Right atrium auricular region (tissue), 2 donors: ENCODE data around the gene RFT1. TPM values are rescaled to one million over a fixed set of nuclear protein-coding genes. Genes with fewer than 3 reads are reported as not detected.

ENCODE experiments used
- DNase-seq: peaks from one replicate; pipeline ENCODE4 v3.0.0-alpha.2; 2019; ENCODE audit warnings: low spot score
- H3K27ac ChIP-seq, 2 donors: fragments of 200-600 bp; sonication (generic); 1 replicate in 1 of 2; 2 replicates in 1 of 2; pipeline ENCODE4 v1.5.1; 2016 to 2019
- H3K27me3 ChIP-seq, 2 donors: fragments of 200-600 bp; sonication (generic); one replicate each; pipeline versions ENCODE4 v1.5.1 to v1.6.0; 2017 to 2019
- H3K36me3 ChIP-seq: fragments of 200-600 bp; sonication (generic); one replicate; pipeline ENCODE4 v1.5.1; 2016
- H3K4me1 ChIP-seq, 2 donors: fragments of 200-600 bp; sonication (generic); one replicate each; pipeline versions ENCODE4 v1.5.1 to v1.6.0; 2017 to 2019
- H3K4me3 ChIP-seq, 2 donors: fragments of 200-600 bp; sonication (generic); 1 replicate in 1 of 2; 2 replicates in 1 of 2; pipeline ENCODE4 v1.5.1; 2017 to 2019; ENCODE audit warnings: mild to moderate bottlenecking in 1 of 2, moderate library complexity in 1 of 2
- H3K9me3 ChIP-seq, 2 donors: fragments of 200-600 bp; sonication (generic); one replicate each; pipeline ENCODE4 v1.5.1; 2019
- CTCF ChIP-seq, 2 donors: fragments of 200-600 bp; sonication (generic); IDR thresholded peaks; one replicate each; pipeline ENCODE4 v1.5.1; 2019; ENCODE audit warnings: antibody characterized with exemption in 2 of 2
- total RNA-seq, 2 donors: library from RNA; depleted of rRNA; stranded (reverse); fragments of >200 nt; gene quantifications; one replicate each; pipeline ENCODE4 v1.1.0, GENCODE V29; 2016

Gene RFT1
- total RNA-seq, 2 donors from 2014 or later: 6.2 to 6.8 TPM

DNA sequence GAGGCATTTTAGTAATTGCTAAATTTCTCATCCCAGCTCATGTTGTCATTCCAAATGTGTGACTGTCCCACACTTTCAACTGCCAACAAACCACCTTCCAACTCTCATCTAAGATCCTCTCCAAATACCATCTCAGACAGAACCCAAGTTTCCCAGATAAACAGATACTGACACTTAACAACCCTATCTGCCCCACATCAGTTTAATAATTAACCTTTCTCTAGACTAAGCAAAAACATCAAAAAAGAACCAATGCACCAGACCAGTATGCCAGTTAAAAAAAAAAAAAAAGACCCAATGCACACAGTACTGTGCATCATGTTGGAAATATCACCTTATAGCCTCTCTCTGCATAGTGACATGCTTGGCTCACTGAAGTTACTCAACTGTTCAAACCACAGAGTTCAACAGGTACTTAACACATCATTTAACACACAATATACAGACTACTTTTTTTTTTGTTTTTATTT, 89.8 kb downstream of the RFT1 start:
- no peak for DNase-seq
- no peaks in the 10 kb centered on the region for H3K36me3 ChIP-seq

GRCh38 chr3:53039376-53039752, 90.9 kb downstream of the RFT1 start:
- TF ChIP-seq CTCF (IDR thresholded peaks at IDR 0.05): no peak
- H3K4me3 ChIP-seq: no peak overlapping the region

More for the DNA sequence above, 89.8 kb downstream of the RFT1 start:
- Histone ChIP-seq H3K4me3 (no peak overlapping the region), H3K27me3 (no peaks in the 10 kb centered on the region), H3K27ac (peak overlapping the region in 1 of 2 donors; percentile 17), H3K9me3 (no peaks in the 10 kb centered on the region), H3K4me1 (peaks cover 0 to 15% of the 10 kb centered on the region in 2 donors)
- no peak for TF ChIP-seq CTCF (IDR thresholded peaks at IDR 0.05)

GRCh38 chr3:53038679-53039375, 91.4 kb downstream of the RFT1 start:
- H3K9me3 ChIP-seq: no peaks in the 10 kb centered on the region
- no peak overlapping the region for H3K4me3 ChIP-seq
- H3K36me3 ChIP-seq: no peaks in the 10 kb centered on the region
- no peak overlapping the region for H3K27ac ChIP-seq
- H3K4me1 ChIP-seq: peaks cover 0 to 8% of the 10 kb centered on the region in 2 donors
- H3K27me3 ChIP-seq: no peaks in the 10 kb centered on the region
- DNase-seq: no peak
- no peak for TF ChIP-seq CTCF (IDR thresholded peaks at IDR 0.05)

More at GRCh38 chr3:53039376-53039752, 90.9 kb downstream of the RFT1 start:
- H3K9me3 ChIP-seq: no peaks in the 10 kb centered on the region
- no peaks in the 10 kb centered on the region for H3K36me3 ChIP-seq
- DNase-seq: no peak
- no peak overlapping the region for H3K27ac ChIP-seq
- peaks cover 0 to 12% of the 10 kb centered on the region in 2 donors for H3K4me1 ChIP-seq
- H3K27me3 ChIP-seq: no peaks in the 10 kb centered on the region

Other genes starting within 250 kb of the RFT1 start
- gene STIMATE, start 232.9 kb downstream of the RFT1 start, total RNA-seq: 10 to 100 TPM in 1 of 2 donors, 1 to 10 TPM in 1; 7.6 to 10.3 TPM
- gene SFMBT1, start 84.4 kb downstream of the RFT1 start, total RNA-seq: 10 to 100 TPM; 16.7 to 17.4 TPM
- 10 to 100 TPM; 11.1 to 14.8 TPM for gene PRKCD, start 30.8 kb upstream of the RFT1 start, total RNA-seq
- 10 to 100 TPM; 48.8 to 62.8 TPM for gene TKT, start 125.6 kb upstream of the RFT1 start, total RNA-seq
- 10 to 100 TPM; 17.8 to 18.8 TPM for gene DCP1A, start 217.1 kb upstream of the RFT1 start, total RNA-seq